Measurements from ENCODE around the gene ZNG1A.
"Not testable (repeated sequence)": the region's sequence is repeated elsewhere in the genome, so short reads cannot be mapped to it uniquely, and the experiment has no call there.

ZNG1A gene

GRCh38 chr9:87860-88259, 91.0 kb downstream of the ZNG1A start:
- H3K4me2 ChIP-seq (ENCODE audit: low read length); H3K9ac ChIP-seq (ENCODE audit: low read length); H3K9me3 ChIP-seq (ENCODE audit: insufficient read depth, low read depth, low read length); H3K36me3 ChIP-seq (ENCODE audit: control insufficient read depth in 1 of 2, insufficient read depth in 2 of 2, low read length in 2 of 2); H3K23ac ChIP-seq (ENCODE audit: low read length); H2AFZ ChIP-seq (ENCODE audit: insufficient read depth, low read length, poor library complexity); H3K27ac ChIP-seq (ENCODE audit: low read depth, low read length); H3K27me3 ChIP-seq (ENCODE audit: insufficient read depth, low read length); H2AK5ac ChIP-seq (ENCODE audit: low read length); DNase-seq; H4K12ac ChIP-seq (ENCODE audit: low read depth, low read length); H3K18ac ChIP-seq (ENCODE audit: low read length); H2BK5ac ChIP-seq (ENCODE audit: low read depth, low read length, poor library complexity); H3K14ac ChIP-seq (ENCODE audit: low read length); H3K79me2 ChIP-seq (ENCODE audit: control insufficient read depth, insufficient read depth, low read length, poor library complexity); H3K79me1 ChIP-seq (ENCODE audit: low read length); H3K4ac ChIP-seq (ENCODE audit: low read depth, low read length); H4K91ac ChIP-seq (ENCODE audit: low read depth, low read length); H3K4me3 ChIP-seq (ENCODE audit: low read depth, low read length); H2BK12ac ChIP-seq (ENCODE audit: low read length); H4K8ac ChIP-seq (ENCODE audit: low read depth, low read length); H3K4me1 ChIP-seq (ENCODE audit: control insufficient read depth in 1 of 2, insufficient read depth in 2 of 2, low read length in 2 of 2); H2BK120ac ChIP-seq (ENCODE audit: insufficient read depth, low read length, poor library complexity): not testable (repeated sequence)
- WGBS (ENCODE audit: extremely low coverage, insufficient coverage, insufficient read length): no CpG with 5 or more reads among the region's 6 CpGs

- H3K79me2 ChIP-seq (ENCODE audit: control insufficient read depth, insufficient read depth, low read length, poor library complexity); H2BK120ac ChIP-seq (ENCODE audit: insufficient read depth, low read length, poor library complexity); H3K9ac ChIP-seq (ENCODE audit: low read length); H3K4me2 ChIP-seq (ENCODE audit: low read length); H3K4me3 ChIP-seq (ENCODE audit: low read depth, low read length); H3K27me3 ChIP-seq (ENCODE audit: insufficient read depth, low read length); H4K8ac ChIP-seq (ENCODE audit: low read depth, low read length); H2AFZ ChIP-seq (ENCODE audit: insufficient read depth, low read length, poor library complexity); H4K12ac ChIP-seq (ENCODE audit: low read depth, low read length); DNase-seq; H3K14ac ChIP-seq (ENCODE audit: low read length); H2BK12ac ChIP-seq (ENCODE audit: low read length); H3K9me3 ChIP-seq (ENCODE audit: insufficient read depth, low read depth, low read length); H2BK5ac ChIP-seq (ENCODE audit: low read depth, low read length, poor library complexity); H2AK5ac ChIP-seq (ENCODE audit: low read length); H3K4me1 ChIP-seq (ENCODE audit: control insufficient read depth in 1 of 2, insufficient read depth in 2 of 2, low read length in 2 of 2); H3K27ac ChIP-seq (ENCODE audit: low read depth, low read length); H3K4ac ChIP-seq (ENCODE audit: low read depth, low read length); H3K23ac ChIP-seq (ENCODE audit: low read length); H3K79me1 ChIP-seq (ENCODE audit: low read length); H3K18ac ChIP-seq (ENCODE audit: low read length); H3K36me3 ChIP-seq (ENCODE audit: control insufficient read depth in 1 of 2, insufficient read depth in 2 of 2, low read length in 2 of 2); H4K91ac ChIP-seq (ENCODE audit: low read depth, low read length): not testable (repeated sequence)
- no CpG with 5 or more reads among the region's 4 CpGs for WGBS (ENCODE audit: extremely low coverage, insufficient coverage, insufficient read length)
Measured at GRCh38 chr9:87105-87504, 91.8 kb downstream of the ZNG1A start.

DNA sequence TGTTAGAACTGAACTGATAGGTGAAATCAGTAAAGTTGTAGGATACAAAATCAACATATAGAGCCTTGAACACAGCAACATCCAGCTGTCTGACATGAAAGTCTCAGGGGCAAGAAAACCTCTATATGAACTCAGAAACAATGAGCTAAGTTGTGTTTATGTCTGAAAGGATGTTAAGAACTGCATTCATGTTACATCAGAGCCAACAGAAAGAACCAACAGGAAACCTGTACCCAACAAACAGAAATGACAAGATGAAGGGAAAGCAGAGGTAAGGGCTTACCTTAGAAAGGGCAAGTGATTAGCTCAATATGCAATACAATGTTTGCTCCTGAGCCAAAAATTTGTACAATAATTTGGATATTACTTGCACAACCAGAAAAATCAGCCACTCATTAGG, 92.2 kb downstream of the ZNG1A start:
- H3K18ac ChIP-seq (ENCODE audit: low read length); H4K91ac ChIP-seq (ENCODE audit: low read depth, low read length); H3K79me2 ChIP-seq (ENCODE audit: control insufficient read depth, insufficient read depth, low read length, poor library complexity); H3K4ac ChIP-seq (ENCODE audit: low read depth, low read length); H3K27ac ChIP-seq (ENCODE audit: low read depth, low read length); H3K36me3 ChIP-seq (ENCODE audit: control insufficient read depth in 1 of 2, insufficient read depth in 2 of 2, low read length in 2 of 2); H3K23ac ChIP-seq (ENCODE audit: low read length); DNase-seq; H3K9me3 ChIP-seq (ENCODE audit: insufficient read depth, low read depth, low read length); H3K9ac ChIP-seq (ENCODE audit: low read length); H2BK120ac ChIP-seq (ENCODE audit: insufficient read depth, low read length, poor library complexity); H3K4me1 ChIP-seq (ENCODE audit: control insufficient read depth in 1 of 2, insufficient read depth in 2 of 2, low read length in 2 of 2); H2AFZ ChIP-seq (ENCODE audit: insufficient read depth, low read length, poor library complexity); H3K4me3 ChIP-seq (ENCODE audit: low read depth, low read length); H2BK5ac ChIP-seq (ENCODE audit: low read depth, low read length, poor library complexity); H2BK12ac ChIP-seq (ENCODE audit: low read length); H3K4me2 ChIP-seq (ENCODE audit: low read length); H3K79me1 ChIP-seq (ENCODE audit: low read length); H4K8ac ChIP-seq (ENCODE audit: low read depth, low read length); H3K27me3 ChIP-seq (ENCODE audit: insufficient read depth, low read length); H4K12ac ChIP-seq (ENCODE audit: low read depth, low read length); H3K14ac ChIP-seq (ENCODE audit: low read length); H2AK5ac ChIP-seq (ENCODE audit: low read length): not testable (repeated sequence)

- H3K36me3 ChIP-seq (ENCODE audit: control insufficient read depth in 1 of 2, insufficient read depth in 2 of 2, low read length in 2 of 2); DNase-seq; H4K12ac ChIP-seq (ENCODE audit: low read depth, low read length); H3K18ac ChIP-seq (ENCODE audit: low read length); H3K4me1 ChIP-seq (ENCODE audit: control insufficient read depth in 1 of 2, insufficient read depth in 2 of 2, low read length in 2 of 2); H2AFZ ChIP-seq (ENCODE audit: insufficient read depth, low read length, poor library complexity); H3K9ac ChIP-seq (ENCODE audit: low read length); H3K27me3 ChIP-seq (ENCODE audit: insufficient read depth, low read length); H3K4me2 ChIP-seq (ENCODE audit: low read length); H3K4me3 ChIP-seq (ENCODE audit: low read depth, low read length); H2BK5ac ChIP-seq (ENCODE audit: low read depth, low read length, poor library complexity); H3K4ac ChIP-seq (ENCODE audit: low read depth, low read length); H3K23ac ChIP-seq (ENCODE audit: low read length); H3K9me3 ChIP-seq (ENCODE audit: insufficient read depth, low read depth, low read length); H3K14ac ChIP-seq (ENCODE audit: low read length); H3K79me1 ChIP-seq (ENCODE audit: low read length); H2AK5ac ChIP-seq (ENCODE audit: low read length); H4K8ac ChIP-seq (ENCODE audit: low read depth, low read length); H3K27ac ChIP-seq (ENCODE audit: low read depth, low read length); H2BK12ac ChIP-seq (ENCODE audit: low read length); H3K79me2 ChIP-seq (ENCODE audit: control insufficient read depth, insufficient read depth, low read length, poor library complexity); H2BK120ac ChIP-seq (ENCODE audit: insufficient read depth, low read length, poor library complexity); H4K91ac ChIP-seq (ENCODE audit: low read depth, low read length): not testable (repeated sequence)
- WGBS (ENCODE audit: extremely low coverage, insufficient coverage, insufficient read length): no CpG with 5 or more reads among the region's 31 CpGs
Measured at GRCh38 chr9:82932-83689, 95.7 kb downstream of the ZNG1A start.
